Measurements from ENCODE around the gene FRMD6.

The FRMD6 gene

DNA sequence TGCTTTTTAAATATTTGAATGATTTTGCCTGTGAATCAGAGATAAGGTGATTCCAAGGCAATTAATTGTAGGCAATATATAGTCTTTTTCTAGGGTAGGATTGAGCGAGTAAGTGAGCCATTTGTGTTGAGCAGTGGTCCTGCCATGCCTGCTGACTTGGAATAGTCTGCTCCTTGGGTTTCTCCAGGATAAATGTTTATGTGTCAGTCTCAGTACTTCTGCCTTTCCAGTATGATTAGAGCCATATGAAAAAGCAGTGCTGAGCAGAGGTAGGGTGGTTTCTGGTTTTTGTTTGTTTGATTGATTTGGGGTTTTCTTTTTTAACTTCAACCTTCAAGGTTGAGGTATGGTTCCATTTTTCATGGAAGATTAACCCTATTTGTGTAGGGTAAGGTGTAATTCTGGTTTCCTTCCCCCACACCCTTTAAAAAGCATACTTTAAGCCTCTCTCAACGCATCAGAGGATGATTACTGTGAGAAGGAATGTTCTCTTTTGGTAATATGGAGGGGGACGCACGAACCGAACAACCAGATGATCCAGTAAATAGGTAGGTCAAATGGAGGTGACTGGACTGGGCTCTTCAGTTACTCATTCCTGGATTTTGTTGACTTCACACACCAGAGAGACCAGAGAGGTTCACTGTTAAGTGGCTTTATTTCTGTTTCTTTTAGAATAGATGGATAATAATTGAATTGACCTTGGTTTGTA is 22.7 kb downstream of the FRMD6 start:
- no peak for DNase-seq

DNA sequence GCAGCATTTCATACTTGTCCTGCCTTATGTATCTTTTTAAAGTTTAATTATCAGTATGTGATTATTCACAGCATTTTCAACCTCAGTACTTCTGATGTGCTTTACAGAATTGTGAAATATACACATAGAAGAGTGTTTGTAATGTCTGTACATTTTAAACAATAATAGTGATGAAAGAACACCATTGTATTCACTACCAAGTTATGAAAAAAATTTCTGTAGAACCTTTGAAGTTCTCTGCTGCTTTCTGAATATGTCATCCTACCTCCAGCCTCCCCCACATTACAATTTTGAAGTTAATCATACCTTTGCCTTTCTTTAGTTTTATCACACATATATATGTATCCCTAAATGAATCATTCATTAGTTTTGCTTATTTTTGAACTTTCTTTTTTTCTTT is 24.8 kb downstream of the FRMD6 start:
- DNase-seq = no peak

GRCh38 chr14:51677266-51677665 is 25.6 kb downstream of the FRMD6 start:
- DNase-seq = no peak

DNA sequence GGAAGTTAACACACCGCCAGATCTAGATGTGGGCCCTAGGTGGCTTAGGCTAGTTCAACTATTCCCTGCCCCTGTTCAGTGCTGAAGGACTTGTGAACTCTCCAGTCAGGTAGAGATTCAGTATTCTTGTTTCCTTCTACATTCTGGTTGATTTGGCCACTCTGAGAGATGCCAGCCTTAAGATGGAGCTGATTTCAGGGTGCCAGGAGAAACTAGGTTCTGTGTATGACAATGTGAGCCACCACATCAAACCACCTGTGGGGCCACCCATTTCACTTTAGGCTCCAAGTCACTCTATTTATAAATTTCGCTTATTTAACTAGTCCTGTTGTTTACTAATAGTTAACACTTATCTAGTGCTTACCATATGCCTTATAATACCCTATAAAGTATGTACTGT is 26.0 kb downstream of the FRMD6 start:
- no peak for DNase-seq

DNA sequence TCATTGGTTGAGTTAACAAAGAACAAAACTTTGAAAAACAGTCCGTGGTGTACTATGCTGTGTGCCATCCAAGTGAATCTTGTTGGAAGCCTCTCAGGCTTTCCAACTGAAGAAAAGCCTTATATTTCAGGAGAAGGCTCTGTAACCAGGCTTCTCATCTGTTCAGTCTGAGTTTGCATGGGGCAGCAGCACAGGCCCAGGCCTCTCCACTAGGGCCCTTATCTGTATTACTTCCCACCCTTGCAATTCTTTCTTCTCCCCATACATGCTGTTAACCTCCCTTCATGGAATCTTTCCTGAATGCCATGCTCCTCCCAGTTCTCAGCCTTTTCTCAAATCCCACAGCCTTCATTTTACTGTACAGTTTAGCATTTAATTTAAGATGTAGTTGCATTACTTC is 28.3 kb downstream of the FRMD6 start:
- no peak for DNase-seq

GRCh38 chr14:51681411-51681810 is 29.7 kb downstream of the FRMD6 start:
- DNase-seq = no peak

GRCh38 chr14:51682411-51682810 is 30.7 kb downstream of the FRMD6 start:
- DNase-seq = no peak

GRCh38 chr14:51684760-51685159 is 33.0 kb downstream of the FRMD6 start:
- no peak for DNase-seq

DNA sequence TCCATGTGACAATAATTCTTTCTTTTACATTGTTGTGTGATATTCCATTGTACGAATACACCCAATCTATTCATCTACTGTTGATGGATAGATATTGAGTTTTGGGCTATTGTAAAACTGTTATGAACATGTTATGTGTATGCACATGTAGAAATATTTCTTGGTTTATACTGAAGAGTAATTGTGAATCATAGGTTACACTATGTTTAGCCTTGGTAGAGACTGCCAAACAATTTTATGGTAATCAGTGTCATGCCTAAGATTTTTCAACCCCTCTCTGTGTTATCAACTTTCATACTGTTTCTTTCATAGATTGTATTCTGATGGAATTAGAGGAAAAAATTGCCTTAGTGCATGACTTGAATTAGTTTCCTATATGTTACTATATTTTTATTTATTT is 39.5 kb downstream of the FRMD6 start:
- DNase-seq = no peak

DNA sequence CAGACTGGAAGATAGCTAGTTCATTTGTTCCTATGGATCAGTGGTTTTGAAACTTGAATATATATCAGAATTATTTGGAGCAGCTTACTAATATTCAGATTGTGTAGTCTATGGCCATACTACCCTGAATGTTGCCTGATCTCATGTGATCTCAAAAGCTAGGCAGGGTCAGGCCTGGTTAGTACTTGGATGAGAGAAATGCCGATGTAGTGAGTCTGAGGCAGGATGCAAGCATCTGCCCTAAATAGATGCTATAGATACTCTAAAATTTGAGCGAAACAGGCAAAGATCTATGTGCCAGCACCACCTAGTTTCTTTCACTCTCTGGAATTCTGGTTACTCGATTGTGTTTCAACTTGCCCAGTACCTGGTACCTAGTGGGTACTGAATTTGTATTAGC is 40.9 kb downstream of the FRMD6 start:
- no peak for DNase-seq

GRCh38 chr14:51697848-51698247 is 46.1 kb downstream of the FRMD6 start:
- no peak for DNase-seq

- no peak for DNase-seq
These were observed 50.2 kb downstream of the FRMD6 start for GRCh38 chr14:51701951-51702350.

DNA sequence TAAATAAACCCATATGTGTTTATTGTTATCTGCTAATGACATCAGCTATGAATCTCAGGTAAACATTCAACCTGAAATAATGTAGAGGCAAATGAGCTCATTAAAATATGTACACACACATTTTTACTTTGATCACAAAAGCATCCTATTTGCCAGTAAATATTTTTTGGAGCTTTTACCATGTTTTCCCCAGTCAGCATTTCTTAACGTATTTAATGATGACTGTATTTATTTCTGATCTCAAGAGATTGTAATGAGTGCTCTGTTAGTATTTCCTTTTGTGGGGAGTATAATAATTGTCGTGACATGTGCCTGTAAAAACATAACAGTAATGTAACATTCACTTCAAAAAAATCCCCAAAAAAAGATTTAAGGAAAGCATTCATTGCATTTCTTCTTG is 52.1 kb downstream of the FRMD6 start:
- DNase-seq = no peak

- DNase-seq = no peak
These were observed 52.8 kb downstream of the FRMD6 start for GRCh38 chr14:51704545-51704944.

DNA sequence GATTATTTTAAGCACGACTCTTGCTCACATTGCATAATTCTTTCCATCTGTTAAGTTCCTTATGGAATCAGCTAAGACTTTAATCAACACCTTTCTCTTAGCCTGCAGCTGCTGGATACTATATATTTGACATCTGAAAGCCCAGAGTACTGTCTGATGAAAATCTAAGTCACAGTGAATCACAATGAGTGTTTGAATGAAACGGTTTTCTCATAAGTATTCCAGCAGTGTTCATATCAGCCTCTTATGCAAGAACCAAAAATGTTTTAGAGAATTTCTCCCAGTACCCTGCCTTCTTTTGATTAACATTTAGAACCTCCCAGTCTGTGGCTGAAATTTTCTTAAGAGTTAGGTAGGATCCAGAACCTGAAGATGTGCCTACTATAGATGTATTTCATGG is 55.6 kb downstream of the FRMD6 start:
- DNase-seq = no peak

GRCh38 chr14:51711505-51711904 is 59.8 kb downstream of the FRMD6 start:
- DNase-seq = no peak

DNA sequence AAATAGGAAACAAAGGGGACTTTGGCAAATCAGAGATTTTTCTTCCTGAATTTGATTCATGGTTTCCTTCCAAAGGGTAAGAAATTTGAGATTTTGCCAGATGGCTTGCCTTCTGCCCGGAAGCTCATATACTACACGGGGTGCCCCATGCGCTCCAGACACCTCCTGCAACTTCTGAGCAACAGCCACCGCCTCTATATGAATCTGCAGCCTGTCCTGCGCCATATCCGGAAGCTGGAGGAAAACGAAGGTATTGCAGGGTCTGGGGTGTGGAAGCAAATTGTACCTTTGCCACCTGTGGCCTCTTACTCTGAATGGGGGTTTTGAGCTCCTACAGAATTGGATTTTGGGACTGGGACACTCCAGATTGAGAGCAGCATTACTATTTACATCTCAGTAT is 63.5 kb downstream of the FRMD6 start:
- no peak for DNase-seq

- DNase-seq = no peak
These were observed 64.0 kb downstream of the FRMD6 start for GRCh38 chr14:51715742-51716141.

DNA sequence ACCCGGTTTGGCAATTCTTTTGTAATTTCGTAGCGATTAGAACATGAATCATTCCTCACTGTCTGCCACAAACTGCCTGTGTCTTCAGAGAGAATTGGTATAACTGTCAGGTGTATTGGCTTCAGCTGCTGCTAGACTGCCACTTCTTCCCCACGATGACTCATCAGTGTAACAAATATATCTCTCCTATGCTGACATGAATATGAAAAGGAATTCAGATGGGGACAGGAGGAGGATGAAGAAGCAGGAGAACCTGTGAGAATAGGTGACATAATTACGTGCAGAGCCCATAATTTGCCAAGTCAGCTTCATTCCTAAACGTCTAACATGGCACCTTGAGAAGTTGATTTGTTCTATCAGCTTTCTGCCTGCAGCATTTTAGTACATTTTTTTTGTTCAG is 64.9 kb downstream of the FRMD6 start:
- no peak for DNase-seq

- no peak for DNase-seq
These were observed 66.1 kb downstream of the FRMD6 start for GRCh38 chr14:51717766-51718165.

DNA sequence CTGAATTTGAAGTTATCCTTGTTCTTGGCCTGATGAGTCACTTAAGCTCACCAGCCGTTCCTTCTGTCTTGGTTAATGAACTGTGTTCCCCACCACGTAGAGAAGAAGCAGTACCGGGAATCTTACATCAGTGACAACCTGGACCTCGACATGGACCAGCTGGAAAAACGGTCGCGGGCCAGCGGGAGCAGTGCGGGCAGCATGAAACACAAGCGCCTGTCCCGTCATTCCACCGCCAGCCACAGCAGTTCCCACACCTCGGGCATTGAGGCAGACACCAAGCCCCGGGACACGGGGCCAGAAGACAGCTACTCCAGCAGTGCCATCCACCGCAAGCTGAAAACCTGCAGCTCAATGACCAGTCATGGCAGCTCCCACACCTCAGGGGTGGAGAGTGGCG is 68.2 kb downstream of the FRMD6 start:
- no peak for DNase-seq

- no peak for DNase-seq
These were observed 72.3 kb downstream of the FRMD6 start for GRCh38 chr14:51723990-51724389.

DNA sequence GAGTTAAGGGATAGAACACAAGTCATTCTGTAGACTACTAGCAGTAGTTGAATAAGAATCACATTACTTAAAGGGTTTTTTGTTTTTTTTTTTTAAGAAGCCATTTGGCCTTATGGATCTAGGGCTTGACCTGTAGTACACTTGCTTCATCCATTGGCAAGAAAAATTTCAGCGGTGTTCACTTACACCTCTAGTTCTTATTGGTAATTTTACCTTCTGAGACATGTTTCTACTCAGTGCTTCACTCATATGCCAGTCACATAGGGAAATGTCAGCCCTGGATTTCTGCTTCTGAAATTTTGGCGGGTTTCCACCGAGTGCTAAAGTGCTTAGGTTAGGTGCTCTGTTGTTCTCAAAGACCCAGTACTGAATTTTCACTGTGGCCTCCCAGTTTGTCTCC is 72.9 kb downstream of the FRMD6 start:
- DNase-seq = no peak

DNA sequence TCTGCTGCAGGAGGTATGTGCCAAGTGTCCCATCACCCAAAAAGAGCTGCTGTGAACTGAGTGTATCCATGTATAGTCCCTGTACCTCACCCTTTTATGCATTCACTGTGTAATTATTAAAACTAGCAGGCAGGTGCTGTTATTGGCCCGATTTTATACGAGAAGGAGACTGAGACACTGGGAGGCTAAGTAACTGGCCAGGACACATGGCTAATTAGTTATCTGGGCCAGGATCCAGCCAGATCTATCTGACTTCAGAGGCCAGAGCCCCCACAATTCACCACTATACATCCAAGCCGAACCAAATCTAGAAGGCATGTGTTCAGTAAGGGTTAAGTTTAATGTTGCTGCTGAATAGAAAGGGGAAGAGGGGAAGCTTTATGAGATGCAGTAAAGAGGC is 73.4 kb downstream of the FRMD6 start:
- no peak for DNase-seq

GRCh38 chr14:51726166-51726899 is 74.6 kb downstream of the FRMD6 start:
- no peak for DNase-seq

Data from suppressor macrophage treated with lipopolysaccharide for 4 hours (primary cell).